G401 (cell line): Measurements from ENCODE around the gene FCHO2. TPM values are rescaled to one million over a fixed set of nuclear protein-coding genes. Genes with fewer than 3 reads are reported as not detected.

Experiments
- DNase-seq: peaks from one replicate; pipeline ENCODE4 v3.0.0-alpha.2; 2015; ENCODE audit warnings: low spot score
- in situ Hi-C: cut with HindIII; loops from 2 replicates; pipeline ENCODE4 v1.10.0; 2016; ENCODE audit warnings: low sequenced_read_pairs, mixed read lengths
- total RNA-seq: library from RNA; depleted of rRNA; stranded (reverse); fragments of >200 nt; shearing (Covaris generic); gene quantifications from 2 replicates; pipeline ENCODE4 v1.2.3, GENCODE V29; 2014; rRNA removed

FCHO2 gene
- total RNA-seq, 1 experiment from 2014 or later, result 9.6 TPM

DNA sequence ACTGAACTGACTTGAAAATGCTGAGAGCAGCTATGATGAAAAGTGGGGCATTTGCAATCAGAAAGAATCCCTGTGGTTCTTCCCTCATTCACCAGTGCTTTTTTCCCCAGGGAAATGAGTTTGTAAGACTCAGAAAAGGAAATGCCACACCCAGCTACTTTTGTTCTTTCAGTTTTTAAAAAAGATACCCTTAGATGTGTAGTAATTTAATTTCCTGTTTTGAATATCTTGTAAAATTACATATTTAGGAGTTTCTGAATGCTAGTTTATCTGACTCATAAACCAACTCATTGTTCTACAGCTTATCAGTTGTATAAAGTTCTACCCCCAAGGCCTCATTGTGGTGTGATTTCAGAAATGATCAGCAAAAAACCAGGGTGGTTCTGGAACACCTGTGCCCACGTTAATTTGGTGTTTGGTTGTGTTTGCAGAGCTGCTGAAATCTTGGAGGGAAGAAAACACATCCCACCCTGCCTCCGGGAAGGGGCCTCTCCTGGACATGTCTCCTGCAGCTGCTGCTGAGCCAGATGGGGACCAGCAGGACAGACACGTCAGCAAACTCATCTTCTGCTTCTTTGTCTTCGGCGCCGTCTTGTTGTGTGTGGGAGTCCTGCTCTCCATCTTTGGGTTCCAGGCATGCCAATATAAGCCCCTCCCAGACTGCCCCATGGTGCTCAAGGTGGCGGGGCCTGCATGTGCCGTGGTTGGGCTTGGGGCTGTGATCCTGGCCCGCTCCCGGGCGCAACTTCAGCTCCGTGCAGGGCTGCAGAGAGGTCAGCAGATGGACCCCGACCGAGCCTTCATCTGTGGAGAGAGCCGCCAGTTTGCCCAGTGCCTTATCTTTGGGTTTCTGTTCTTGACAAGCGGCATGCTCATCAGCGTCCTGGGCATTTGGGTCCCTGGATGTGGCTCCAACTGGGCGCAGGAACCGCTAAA is 167.3 kb downstream of the FCHO2 start:
- in situ Hi-C loops, result no loop called here
- DNase-seq, result no peak

- no peak for DNase-seq
These were observed 169.4 kb downstream of the FCHO2 start for GRCh38 chr5:73125289-73125688.

GRCh38 chr5:73126381-73126780 is 170.5 kb downstream of the FCHO2 start:
- in situ Hi-C loops, result no loop called here
- no peak for DNase-seq

More at GRCh38 chr5:73125289-73125688, 169.4 kb downstream of the FCHO2 start:
- in situ Hi-C loops, result no loop called here

GRCh38 chr5:73126957-73127356 is 171.1 kb downstream of the FCHO2 start:
- in situ Hi-C loops, result no loop called here

DNA sequence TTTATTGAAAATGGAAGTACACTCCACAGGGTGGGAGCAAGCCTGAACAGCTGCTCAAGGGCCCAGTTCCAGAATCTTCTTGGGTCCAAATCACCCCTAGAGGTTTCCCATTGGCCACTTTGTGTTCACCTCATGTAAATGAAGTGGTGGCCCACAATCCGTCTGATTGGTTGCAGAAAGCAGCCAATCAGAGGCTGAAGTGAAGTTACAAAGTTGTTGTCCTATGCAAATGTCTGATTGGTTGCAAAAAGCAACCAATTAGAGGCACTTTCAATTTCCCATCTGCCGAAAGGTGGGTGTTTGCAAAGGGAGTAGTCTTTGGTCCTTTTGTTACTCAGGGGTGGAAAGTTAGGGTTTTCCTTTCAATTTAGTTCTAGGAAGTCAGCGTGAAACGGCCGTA is 173.3 kb downstream of the FCHO2 start:
- in situ Hi-C loops, result no loop called here
- DNase-seq, result no peak

More at GRCh38 chr5:73126957-73127356, 171.1 kb downstream of the FCHO2 start:
- no peak for DNase-seq

DNA sequence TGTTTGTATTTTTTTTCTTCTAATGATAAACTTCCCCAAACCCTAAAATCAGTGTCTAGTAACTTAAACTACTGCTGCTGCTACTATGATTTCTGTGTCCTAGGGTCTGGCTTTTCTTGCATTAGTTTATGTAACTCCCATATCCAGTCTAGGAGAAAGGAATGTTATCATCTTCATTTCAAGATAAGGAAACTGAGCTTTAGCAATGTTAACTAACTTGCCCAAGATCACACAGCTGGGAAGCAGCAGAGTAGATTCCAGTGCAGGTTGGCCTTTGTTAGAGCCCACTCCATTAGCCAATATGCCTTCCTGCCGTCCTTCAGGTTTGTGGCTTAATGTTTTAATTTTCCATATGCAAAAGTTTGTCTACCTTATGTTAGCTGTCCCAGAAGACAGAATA is 175.0 kb downstream of the FCHO2 start:
- in situ Hi-C loops, result no loop called here
- no peak for DNase-seq

DNA sequence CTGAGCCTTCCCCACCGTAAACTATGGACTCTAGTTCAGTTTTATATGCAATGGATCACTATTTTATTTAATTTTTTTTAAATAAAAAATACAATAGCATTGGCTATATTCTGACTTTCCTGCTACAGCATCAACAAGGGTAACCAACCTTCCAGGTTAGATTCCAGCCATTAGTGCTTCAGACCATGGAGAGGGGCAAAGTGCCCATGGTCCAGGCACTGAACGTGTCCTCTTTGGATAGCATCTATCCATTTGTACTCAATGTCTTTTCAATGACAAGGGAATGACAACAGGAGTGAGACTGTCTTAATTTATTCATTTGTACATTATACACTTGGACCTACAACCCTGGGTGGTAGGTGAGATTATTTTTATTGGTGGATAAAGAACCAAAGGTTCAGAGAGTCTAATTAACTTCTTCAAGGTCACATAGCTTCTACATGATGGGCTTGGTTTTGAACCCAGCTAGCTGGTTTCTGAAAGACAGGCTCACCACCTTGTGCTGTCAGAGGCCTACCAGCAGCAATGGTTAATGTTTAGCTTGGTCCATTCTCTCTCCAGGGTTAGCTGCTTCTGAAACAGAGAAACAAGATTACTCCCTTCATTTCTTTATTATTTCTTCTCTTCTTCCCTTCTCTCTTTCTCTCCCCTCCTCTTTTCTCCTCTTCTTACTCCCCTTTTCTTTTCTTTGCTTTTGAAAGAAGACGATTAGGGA is 176.0 kb downstream of the FCHO2 start:
- DNase-seq, result no peak
- in situ Hi-C loops, result no loop called here

- no peak for DNase-seq
- in situ Hi-C loops, result no loop called here
These were observed 176.9 kb downstream of the FCHO2 start for GRCh38 chr5:73132759-73133158.

- no peak for DNase-seq
- in situ Hi-C loops, result no loop called here
These were observed 179.2 kb downstream of the FCHO2 start for GRCh38 chr5:73135021-73135420.

GRCh38 chr5:73135429-73136054 is 179.7 kb downstream of the FCHO2 start:
- in situ Hi-C loops, result no loop called here
- no peak for DNase-seq

DNA sequence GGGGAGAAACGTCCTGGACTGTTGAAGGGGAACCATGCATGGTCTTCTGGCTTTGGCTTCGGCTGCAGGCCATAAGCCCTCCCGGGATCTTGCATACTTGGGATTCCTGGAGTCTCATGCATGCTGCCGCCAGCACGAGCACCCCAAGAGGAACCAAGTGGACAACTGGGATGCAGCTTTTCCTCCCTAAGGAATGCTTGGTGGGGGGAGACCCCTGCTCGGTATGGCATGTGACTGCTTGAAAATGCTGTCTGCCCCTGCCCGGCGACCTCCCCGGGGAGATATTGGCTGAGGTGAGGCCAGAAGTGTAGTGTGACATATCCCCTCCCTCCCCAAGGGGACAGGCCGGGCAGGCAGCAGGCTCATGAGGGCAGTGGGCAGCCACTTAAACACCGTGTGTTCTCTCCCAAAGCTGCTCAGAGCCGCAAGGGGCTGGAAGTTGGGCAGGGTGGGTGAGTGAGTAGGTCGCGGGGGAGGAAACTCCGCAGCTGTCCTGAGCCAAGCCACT is 180.3 kb downstream of the FCHO2 start:
- in situ Hi-C loops, result no loop called here
- no peak for DNase-seq

GRCh38 chr5:73137563-73138530 is 182.0 kb downstream of the FCHO2 start:
- in situ Hi-C loops, result no loop called here
- DNase-seq, result no peak

GRCh38 chr5:73139485-73139884 is 183.6 kb downstream of the FCHO2 start:
- in situ Hi-C loops, result no loop called here
- no peak for DNase-seq

Other genes with a start within 250 kb of the FCHO2 start
- gene TNPO1, start 139.4 kb upstream of the FCHO2 start, total RNA-seq, result 107 and 149 TPM in 2 replicates
- gene TMEM171, start 164.5 kb downstream of the FCHO2 start, total RNA-seq, result not detected in 2 replicates
- gene TMEM174, start 217.2 kb downstream of the FCHO2 start, total RNA-seq, result not detected in 2 replicates